GM12872 (cell line): ENCODE results near the gene INAVA.

Experiments used
- TF ChIP-seq, protein P1 (sequence below): IDR thresholded peaks from 3 replicates; pipeline ENCODE4 v1.5.1; 2011; ENCODE audit warnings: low read depth, mild to moderate bottlenecking, low read length, moderate library complexity; ENCODE audit not compliant: insufficient read depth

INAVA gene

DNA sequence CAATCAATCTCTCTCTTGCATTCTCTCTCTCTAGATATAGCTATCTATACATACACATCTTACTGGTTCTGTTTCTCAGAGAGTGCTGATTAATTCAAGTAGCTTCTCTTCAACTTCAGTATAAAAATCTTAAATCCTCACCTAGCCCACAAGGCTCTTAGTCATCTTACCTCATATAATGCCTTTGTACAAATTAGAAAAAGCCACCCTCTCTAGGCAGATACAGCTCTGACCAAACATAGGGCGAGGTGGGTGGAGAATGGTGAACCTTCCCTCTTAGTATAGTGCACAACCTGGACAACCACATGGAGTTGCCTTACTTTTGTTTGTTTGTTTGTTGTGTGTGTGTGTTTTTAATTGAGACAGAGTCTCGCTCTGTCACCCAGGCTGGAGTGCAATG is 5.1 kb upstream of the INAVA start:
- TF ChIP-seq, protein P1, sequence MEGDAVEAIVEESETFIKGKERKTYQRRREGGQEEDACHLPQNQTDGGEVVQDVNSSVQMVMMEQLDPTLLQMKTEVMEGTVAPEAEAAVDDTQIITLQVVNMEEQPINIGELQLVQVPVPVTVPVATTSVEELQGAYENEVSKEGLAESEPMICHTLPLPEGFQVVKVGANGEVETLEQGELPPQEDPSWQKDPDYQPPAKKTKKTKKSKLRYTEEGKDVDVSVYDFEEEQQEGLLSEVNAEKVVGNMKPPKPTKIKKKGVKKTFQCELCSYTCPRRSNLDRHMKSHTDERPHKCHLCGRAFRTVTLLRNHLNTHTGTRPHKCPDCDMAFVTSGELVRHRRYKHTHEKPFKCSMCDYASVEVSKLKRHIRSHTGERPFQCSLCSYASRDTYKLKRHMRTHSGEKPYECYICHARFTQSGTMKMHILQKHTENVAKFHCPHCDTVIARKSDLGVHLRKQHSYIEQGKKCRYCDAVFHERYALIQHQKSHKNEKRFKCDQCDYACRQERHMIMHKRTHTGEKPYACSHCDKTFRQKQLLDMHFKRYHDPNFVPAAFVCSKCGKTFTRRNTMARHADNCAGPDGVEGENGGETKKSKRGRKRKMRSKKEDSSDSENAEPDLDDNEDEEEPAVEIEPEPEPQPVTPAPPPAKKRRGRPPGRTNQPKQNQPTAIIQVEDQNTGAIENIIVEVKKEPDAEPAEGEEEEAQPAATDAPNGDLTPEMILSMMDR = no peak

DNA sequence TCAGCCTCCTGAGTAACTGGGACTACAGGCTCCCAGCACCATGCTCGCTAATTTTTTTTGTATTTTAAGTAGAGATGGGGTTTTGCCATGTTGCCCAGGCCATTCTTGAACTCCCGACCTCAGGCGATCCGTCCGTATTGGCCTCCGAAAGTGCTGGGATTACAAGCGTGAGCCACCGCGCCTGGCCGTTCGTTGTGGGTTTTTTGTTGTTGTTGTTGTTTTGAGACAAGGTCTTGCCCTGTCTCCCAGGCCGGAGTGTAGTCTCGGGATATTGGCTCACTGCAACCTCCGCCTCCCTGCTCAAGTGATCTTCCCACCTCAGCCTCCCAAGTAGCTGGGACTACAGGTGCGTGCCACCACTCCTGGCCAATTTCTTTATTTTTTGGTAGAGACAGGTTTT is 4.7 kb upstream of the INAVA start:
- TF ChIP-seq, protein P1 = no peak

DNA sequence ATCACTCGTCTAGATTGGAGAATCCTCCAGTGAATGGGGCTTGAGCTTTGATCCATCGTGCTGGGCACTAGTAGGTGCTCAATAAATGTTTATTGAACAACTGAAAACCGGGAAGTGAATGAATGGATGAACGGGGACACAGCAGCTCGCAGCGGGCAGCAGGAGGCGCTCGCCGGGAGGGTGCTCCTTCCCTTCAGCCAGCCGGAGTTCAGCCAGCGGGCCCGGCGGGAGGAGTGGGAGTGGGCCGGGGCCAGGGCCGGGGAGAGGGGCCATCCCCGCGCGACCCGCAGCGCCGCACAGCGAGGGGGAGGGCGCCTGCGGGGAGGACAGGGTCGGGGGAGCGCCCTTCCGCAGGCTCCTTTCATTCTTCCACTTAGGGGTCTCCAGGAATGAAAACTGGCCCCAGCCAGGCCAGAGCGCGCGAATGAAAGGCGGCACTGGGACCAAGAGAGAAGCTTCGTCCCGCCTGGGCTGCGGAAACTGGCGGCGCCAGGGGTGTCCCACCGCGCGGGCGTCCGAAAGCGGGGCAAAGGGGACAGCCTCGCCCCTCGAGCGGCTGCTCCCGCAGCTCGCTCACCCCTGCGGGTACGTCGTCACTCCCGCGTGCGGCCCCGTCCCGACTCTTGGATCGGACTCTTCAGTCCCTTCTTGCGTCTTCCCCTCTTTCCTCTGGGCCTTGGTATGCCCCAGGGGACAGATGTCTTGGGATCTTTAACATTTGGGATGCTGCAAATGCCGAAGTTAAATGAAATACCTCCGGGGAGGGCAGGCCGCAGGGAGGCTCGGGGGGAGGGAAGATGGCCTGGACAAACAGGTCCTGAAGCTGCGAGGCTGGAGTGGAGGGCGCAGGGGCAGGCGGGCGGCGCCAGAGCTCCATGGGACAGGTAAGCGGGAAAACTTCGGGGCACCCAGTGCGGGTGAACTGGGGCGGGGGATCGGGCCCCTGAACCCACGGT is 3.6 kb upstream of the INAVA start:
- TF ChIP-seq, protein P1 = peak; percentile 82

DNA sequence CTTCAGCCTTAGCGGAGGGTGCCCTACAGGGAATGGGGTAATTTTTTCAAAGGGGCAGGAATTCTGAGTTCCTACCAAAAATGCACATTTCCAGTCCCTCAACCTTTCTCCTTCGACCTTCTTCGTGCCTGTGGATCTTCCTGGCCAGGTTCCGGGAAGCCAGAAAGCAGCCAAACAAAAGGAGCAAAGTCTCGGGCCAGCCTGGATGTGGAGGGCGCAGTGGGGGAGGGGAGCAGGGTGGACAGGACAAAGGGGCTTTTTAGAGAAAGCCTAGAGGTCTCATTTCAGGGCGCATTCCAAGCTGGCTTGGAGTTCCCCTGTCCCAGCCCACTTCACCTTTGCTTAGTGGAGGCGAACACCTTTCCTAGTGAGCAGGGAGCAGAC is 2.9 kb upstream of the INAVA start:
- TF ChIP-seq, protein P1 = no peak

DNA sequence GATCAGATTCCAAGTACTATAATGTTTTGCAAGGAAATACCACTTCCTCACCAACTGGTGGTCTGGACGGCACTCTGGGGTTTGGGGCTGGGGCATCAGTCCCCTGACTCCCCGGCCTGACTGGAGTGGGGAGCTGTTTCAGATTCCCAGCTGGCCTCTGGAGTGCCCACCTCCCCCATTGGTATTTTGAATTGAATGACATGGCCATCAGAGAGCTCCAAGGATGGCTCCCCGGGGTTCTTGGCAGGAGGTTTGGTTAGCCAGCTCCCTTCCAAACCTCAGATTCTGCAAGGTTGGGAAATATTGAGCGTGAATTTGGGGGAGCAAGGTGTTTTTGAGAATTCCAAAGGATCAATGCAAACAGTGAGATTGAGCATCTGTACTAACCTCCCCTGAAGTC is 2.2 kb upstream of the INAVA start:
- TF ChIP-seq, protein P1 = no peak

DNA sequence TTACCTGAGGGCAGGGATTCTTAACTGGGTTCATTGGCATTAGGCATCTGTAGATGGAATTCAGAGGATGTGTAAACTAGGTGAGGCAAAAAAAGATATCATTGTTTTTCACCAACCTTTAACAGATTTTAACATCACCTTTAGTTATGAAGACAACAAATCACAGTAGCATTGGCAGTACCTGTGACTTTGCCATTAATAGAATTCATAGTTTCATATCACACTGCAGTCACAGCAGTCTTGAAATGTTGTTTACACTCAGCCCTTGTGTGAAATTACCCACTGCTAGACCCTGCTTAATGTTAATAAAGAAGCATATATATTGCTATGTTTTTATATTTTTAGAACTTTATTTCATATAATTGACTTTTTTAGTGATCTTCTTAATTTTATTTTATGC is 1.7 kb upstream of the INAVA start:
- TF ChIP-seq, protein P1 = no peak

DNA sequence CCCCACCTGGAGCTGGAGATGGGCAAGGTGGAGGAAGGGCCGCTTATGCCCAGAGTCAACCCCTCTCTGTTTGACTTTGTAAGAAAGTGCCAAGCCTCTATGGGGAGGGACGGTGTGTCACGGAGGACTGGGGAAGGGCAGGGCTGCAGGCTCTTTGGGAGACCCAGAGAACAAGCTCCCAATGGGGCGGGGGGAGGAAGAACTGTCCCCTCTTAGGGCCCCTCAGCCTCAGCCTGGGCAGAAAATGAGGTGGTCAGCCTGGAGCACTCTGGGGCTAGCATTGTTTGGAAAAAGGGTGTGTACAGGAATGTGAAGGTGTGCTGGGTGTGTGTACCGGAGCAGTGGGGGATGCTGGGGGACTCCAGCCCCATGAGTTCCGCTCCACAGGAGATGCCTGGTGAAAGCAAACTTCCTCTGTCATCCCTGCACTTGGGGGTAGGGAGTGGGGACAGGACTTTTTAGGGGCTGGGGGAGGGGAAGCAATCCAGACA is 1.2 kb upstream of the INAVA start:
- TF ChIP-seq, protein P1 = no peak
